GM18526 (cell line): ENCODE results near the gene CD209.

Experiments
- POLR2A ChIP-seq: IDR thresholded peaks from 3 replicates; pipeline ENCODE4 v1.6.1; 2011; ENCODE audit not compliant: insufficient read length; ENCODE audit errors: extremely low read depth

Gene CD209

GRCh38 chr19:7729831-7730285 is 17.5 kb downstream of the CD209 start:
- no peak for TF ChIP-seq POLR2A

GRCh38 chr19:7729211-7729610 is 18.1 kb downstream of the CD209 start:
- TF ChIP-seq POLR2A = no peak

- TF ChIP-seq POLR2A = no peak
Measured at GRCh38 chr19:7725791-7726190, 21.5 kb downstream of the CD209 start.

- TF ChIP-seq POLR2A = no peak
Measured at GRCh38 chr19:7722231-7722651, 25.1 kb downstream of the CD209 start.

- TF ChIP-seq POLR2A = no peak
Measured at GRCh38 chr19:7720351-7720750, 27.0 kb downstream of the CD209 start.

- no peak for TF ChIP-seq POLR2A
Measured at GRCh38 chr19:7718668-7719067, 28.7 kb downstream of the CD209 start.

GRCh38 chr19:7716762-7717161 is 30.6 kb downstream of the CD209 start:
- no peak for TF ChIP-seq POLR2A

- no peak for TF ChIP-seq POLR2A
Measured at GRCh38 chr19:7715671-7716070, 31.7 kb downstream of the CD209 start.

- TF ChIP-seq POLR2A = no peak
Measured at GRCh38 chr19:7710616-7711015, 36.7 kb downstream of the CD209 start.

- TF ChIP-seq POLR2A = no peak
Measured at GRCh38 chr19:7709932-7710460, 37.3 kb downstream of the CD209 start.

GRCh38 chr19:7706955-7707456 is 40.3 kb downstream of the CD209 start:
- TF ChIP-seq POLR2A = no peak

GRCh38 chr19:7706188-7706954 is 41.0 kb downstream of the CD209 start:
- no peak for TF ChIP-seq POLR2A

- no peak for TF ChIP-seq POLR2A
Measured at GRCh38 chr19:7705387-7706187, 41.7 kb downstream of the CD209 start.

GRCh38 chr19:7704280-7705060 is 42.9 kb downstream of the CD209 start:
- TF ChIP-seq POLR2A = no peak

GRCh38 chr19:7703332-7703731 is 44.0 kb downstream of the CD209 start:
- no peak for TF ChIP-seq POLR2A
